HG03095 (cell line): Measurements from ENCODE around the gene SEZ6L2.

ENCODE experiments used
- ATAC-seq: cut with Tn5 transposase; IDR thresholded peaks from one replicate; pipeline ENCODE4 v1.9.1; 2021; ENCODE audit warnings: moderate library complexity; ENCODE audit not compliant: unreplicated experiment

Gene SEZ6L2

DNA sequence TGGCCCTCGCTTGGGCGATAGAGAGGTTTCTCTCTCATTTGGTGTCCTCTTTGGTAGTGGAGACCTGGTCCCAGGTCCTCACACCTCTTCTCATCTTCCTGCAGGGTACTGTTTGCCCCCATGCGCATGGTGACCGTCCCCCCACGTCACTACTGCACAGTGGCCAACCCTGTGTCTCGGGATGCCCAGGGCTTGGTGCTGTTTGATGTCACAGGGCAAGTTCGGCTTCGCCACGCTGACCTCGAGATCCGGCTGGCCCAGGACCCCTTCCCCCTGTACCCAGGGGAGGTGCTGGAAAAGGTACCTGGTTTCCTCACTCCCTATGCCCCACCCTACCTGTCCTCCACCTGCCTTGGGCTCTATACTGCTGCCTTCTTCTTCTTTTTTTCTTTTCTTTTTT, 68.6 kb downstream of the SEZ6L2 start:
- no peak for ATAC-seq

DNA sequence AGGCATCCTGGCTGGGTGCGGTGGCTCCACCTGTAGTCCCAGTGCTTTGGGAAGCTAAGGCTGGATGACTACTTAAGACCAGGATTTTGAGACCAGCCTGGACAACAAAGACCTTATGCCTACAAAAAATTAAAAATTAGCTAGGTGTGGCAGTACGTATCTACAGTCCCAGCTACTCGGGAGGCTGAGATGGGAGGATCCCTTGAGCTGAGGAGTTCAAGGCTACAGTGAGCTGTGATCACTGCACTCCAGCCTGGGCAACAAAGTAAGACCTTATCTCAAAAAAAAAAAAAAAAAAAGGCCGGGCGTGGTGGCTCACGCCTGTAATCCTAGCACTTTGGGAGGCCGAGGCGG, 73.0 kb downstream of the SEZ6L2 start:
- ATAC-seq = no peak

DNA sequence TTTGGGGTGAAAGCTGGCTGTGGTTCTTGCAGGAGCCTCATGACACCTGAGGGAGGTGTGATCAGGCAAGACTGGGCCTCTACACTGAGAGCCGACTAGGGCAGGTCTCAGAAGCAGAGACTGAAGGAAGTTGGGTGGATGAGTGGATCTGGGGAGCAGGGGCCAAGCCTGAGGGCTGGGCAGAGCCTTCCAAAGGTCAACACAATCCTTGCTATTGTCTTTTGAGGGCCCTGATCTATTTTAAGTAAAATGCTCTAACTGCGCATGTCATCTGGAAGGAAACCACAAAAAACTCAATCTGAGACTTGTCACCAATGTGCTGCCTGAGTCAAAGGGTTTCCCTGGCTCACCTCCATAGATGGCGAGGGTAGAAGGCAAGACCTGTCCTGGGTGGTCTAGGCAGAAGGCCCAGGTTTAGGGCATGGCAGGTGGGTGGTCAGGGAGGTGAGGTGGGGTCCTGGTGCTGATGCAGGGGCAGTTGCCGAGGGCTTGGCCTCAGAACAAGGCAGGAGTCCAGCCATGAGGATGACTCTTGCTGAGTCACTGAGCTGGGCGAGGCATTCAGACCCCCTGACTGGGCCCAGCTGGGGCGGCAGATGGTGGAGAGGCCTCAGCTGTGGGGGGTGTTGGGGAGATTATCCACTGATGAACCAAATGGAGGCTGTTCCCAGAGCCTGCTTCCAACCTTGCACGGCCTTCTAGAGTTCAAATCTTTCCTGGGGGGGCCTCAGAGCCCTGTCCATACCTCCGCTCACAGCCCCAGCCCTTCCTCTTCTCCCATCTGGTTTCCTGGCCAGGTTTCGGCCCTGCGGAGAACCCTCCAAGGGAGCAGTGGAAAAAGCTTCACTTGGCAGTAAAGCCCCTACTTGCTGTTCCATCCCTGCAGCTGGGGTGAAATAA, 74.0 kb downstream of the SEZ6L2 start:
- no peak for ATAC-seq

DNA sequence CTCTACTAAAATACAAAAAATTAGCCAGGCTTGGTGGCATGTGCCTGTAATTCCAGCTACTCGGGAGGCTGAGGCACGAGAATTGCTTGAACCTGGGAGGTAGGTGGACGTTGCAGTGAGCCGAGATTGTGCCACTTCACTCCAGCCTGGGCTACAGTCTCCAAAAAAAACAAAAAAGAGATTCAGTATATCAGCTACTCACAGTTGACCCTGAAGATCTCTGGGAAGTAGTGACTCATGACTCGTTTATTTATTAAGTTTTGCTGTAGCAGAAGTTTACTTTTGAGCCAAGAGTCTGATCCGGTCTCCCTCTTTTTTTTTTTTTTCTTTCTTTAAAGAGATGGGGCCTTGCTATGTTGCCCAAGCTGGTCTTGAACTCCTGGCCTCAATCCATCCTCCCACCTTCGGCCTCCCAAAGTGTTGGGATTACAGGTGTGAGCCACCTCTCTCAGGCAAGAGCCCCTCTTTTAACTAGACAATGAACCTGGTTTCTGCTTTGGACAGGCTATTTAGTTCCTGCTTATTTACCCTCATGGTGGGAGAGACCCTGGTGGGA, 74.7 kb downstream of the SEZ6L2 start:
- ATAC-seq = no peak

DNA sequence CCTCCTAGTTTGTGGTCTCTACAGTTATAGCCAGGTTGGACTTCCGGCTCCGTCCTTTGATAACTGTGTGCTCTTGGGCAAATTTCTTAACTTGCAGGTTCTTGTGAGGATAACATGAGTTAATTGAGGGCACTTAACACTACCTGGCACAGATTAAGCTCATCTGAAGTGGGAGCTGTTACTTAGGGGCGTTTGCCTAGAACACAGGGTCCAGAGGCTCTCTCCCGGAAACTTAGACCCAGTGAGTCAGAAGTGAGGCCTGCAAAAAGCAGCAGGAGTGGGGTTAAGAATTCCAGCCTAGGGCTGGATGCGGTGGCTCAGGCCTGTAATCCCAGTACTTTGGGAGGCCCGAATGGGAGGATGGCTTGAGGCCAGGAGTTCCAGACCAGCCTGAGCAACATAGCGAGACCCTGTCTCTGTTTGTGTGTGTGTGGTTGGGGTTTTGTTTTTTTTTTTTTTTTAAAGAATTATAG, 77.7 kb downstream of the SEZ6L2 start:
- ATAC-seq = no peak
